ENCODE measurements around the gene THRSP.

- no peak for TF ChIP-seq POLR2AphosphoS5 (IDR thresholded peaks at IDR 0.05)
- TF ChIP-seq POLR2A (IDR thresholded peaks at IDR 0.05; ENCODE audit: low read depth), result no peak
- no peak for TF ChIP-seq CTCF (IDR thresholded peaks at IDR 0.05)
- TF ChIP-seq EP300 (IDR thresholded peaks at IDR 0.05), result no peak
These were observed 24.9 kb upstream of the THRSP start for GRCh38 chr11:78038697-78039313.

Measured in esophagus muscularis mucosa (tissue), 4 donors.